H1 (cell line): ENCODE measurements around the gene MSI2. TPM values are rescaled to one million over a fixed set of nuclear protein-coding genes. Genes with fewer than 3 reads are reported as not detected.

Source experiments
- CTCF ChIA-PET: fragments of 300-600 bp; sonication (Branson Sonifier 250); formaldehyde crosslinking; loops from one replicate; lab custom pipeline; 2021; ENCODE audit not compliant: partially characterized antibody; lab: Charles Lee
- POLR2A ChIA-PET: fragments of 300-600 bp; sonication (Branson Sonifier 250); formaldehyde crosslinking; loops from one replicate; lab custom pipeline; 2021; ENCODE audit warnings: inconsistent platforms; ENCODE audit not compliant: partially characterized antibody; lab: Charles Lee
- DNase-seq, 2 experiments: peaks; one replicate each; pipeline versions ENCODE4 v3.0.0 to v3.0.0-alpha.2; 2010 to 2022; ENCODE audit warnings: low spot score in 2 of 2, low read depth in 1 of 2, mixed read lengths in 1 of 2
- FAIRE-seq: peaks from 2 replicates; lab custom pipeline; 2011; peaks lifted over from hg19 to GRCh38; lab: Jason Lieb, UNC
- H2AFZ ChIP-seq: 2 replicates; pipeline ENCODE4 v1.8.1; 2012; ENCODE audit warnings: low read length, inconsistent platforms
- H2AK5ac ChIP-seq: 2 replicates; pipeline ENCODE4 v1.6.1; 2013; ENCODE audit warnings: low read depth, low read length
- H2BK120ac ChIP-seq: replicated peaks from 2 replicates; pipeline ENCODE3; 2013; ENCODE audit warnings: low read depth, low read length, inconsistent platforms
- H2BK12ac ChIP-seq: 2 replicates; pipeline ENCODE4 v1.6.1; 2013; ENCODE audit warnings: low read depth, low read length
- H2BK15ac ChIP-seq: 2 replicates; pipeline ENCODE4 v1.6.1; 2013; ENCODE audit warnings: low read length
- H2BK20ac ChIP-seq: 2 replicates; pipeline ENCODE4 v1.6.1; 2013; ENCODE audit warnings: low read length
- H2BK5ac ChIP-seq: 2 replicates; pipeline ENCODE4 v1.6.1; 2013; ENCODE audit warnings: low read depth, low read length
- H3K14ac ChIP-seq: 2 replicates; pipeline ENCODE4 v1.6.1; 2013; ENCODE audit warnings: inconsistent platforms; ENCODE audit not compliant: insufficient read length
- H3K18ac ChIP-seq: 2 replicates; pipeline ENCODE4 v1.6.1; 2013; ENCODE audit warnings: low read length; ENCODE audit errors: extremely low read depth
- H3K23ac ChIP-seq: 2 replicates; pipeline ENCODE4 v1.6.1; 2013; ENCODE audit warnings: inconsistent platforms; ENCODE audit not compliant: insufficient read length
- H3K23me2 ChIP-seq: 2 replicates; pipeline ENCODE4 v1.6.1; 2013; ENCODE audit warnings: low read depth, low read length
- H3K27ac ChIP-seq: 2 replicates; pipeline ENCODE4 v1.6.1; 2011; ENCODE audit warnings: low read depth, low read length, inconsistent platforms
- H3K27me3 ChIP-seq, 4 experiments: replicated peaks in 1 of 4; 1 replicate in 1 of 4; 2 replicates in 3 of 4; pipeline versions ENCODE4 v1.6.1 to v1.8.1; 2011 to 2013; ENCODE audit warnings: low read length in 3 of 4, mild to moderate bottlenecking in 3 of 4, inconsistent platforms in 2 of 4, mixed read lengths in 2 of 4, moderate library complexity in 1 of 4; ENCODE audit not compliant: control insufficient read depth in 3 of 4, insufficient read depth in 3 of 4; ENCODE audit errors: extremely low read depth in 1 of 4
- H3K36me3 ChIP-seq, 4 experiments: 2 replicates each; pipeline versions ENCODE4 v1.6.1 to v1.8.1; 2011 to 2013; ENCODE audit warnings: mild to moderate bottlenecking in 4 of 4, low read length in 3 of 4, moderate library complexity in 2 of 4, control low read depth in 1 of 4, inconsistent platforms in 1 of 4; ENCODE audit not compliant: insufficient read depth in 4 of 4, control insufficient read depth in 2 of 4
- H3K4ac ChIP-seq: replicated peaks from 2 replicates; pipeline ENCODE3; 2013; ENCODE audit warnings: low read length, low read depth, mixed read lengths, inconsistent platforms; ENCODE audit not compliant: insufficient read length
- H3K4me1 ChIP-seq, 4 experiments: replicated peaks in 1 of 4; 1 replicate in 1 of 4; 2 replicates in 3 of 4; pipeline versions ENCODE4 v1.6.1 to v1.8.1; 2011 to 2013; ENCODE audit warnings: low read length in 3 of 4, inconsistent platforms in 2 of 4, mixed read lengths in 1 of 4; ENCODE audit not compliant: insufficient read depth in 4 of 4, control insufficient read depth in 3 of 4
- H3K4me2 ChIP-seq, 2 experiments: 2 replicates each; pipeline versions ENCODE4 v1.6.1 to v1.8.1; 2011 to 2013; ENCODE audit warnings: low read depth in 2 of 2, low read length in 2 of 2, control low read depth in 1 of 2, inconsistent platforms in 1 of 2, mild to moderate bottlenecking in 1 of 2; ENCODE audit not compliant: insufficient read depth in 1 of 2
- H3K4me3 ChIP-seq, 4 experiments: fragments of 200-600, 300-600 bp in 1 of 4; sonication (generic), shearing (Covaris generic), sonication (Bioruptor Twin) in 1 of 4; 2 replicates each; pipeline versions ENCODE4 v1.5.1 to v1.8.1; 2011 to 2016; ENCODE audit warnings: low read length in 4 of 4, low read depth in 3 of 4, control low read depth in 2 of 4, inconsistent platforms in 2 of 4, mild to moderate bottlenecking in 2 of 4, mixed read lengths in 1 of 4, moderate library complexity in 1 of 4; ENCODE audit not compliant: insufficient read depth in 2 of 4; ENCODE audit errors: extremely low read depth in 1 of 4
- H3K56ac ChIP-seq: replicated peaks from 2 replicates; pipeline ENCODE3; 2013; ENCODE audit warnings: low read depth, mild to moderate bottlenecking, mixed read lengths, low read length, inconsistent platforms; ENCODE audit not compliant: insufficient read length
- H3K79me1 ChIP-seq: 2 replicates; pipeline ENCODE4 v1.6.1; 2013; ENCODE audit warnings: low read depth, low read length, control low read depth
- H3K79me2 ChIP-seq, 2 experiments: 2 replicates each; pipeline versions ENCODE4 v1.6.1 to v1.8.1; 2012 to 2013; ENCODE audit warnings: low read length in 2 of 2, mild to moderate bottlenecking in 2 of 2, inconsistent platforms in 1 of 2; ENCODE audit not compliant: insufficient read depth in 2 of 2, control insufficient read depth in 1 of 2
- H3K9ac ChIP-seq, 4 experiments: replicated peaks in 1 of 4; 1 replicate in 1 of 4; 2 replicates in 3 of 4; pipeline versions ENCODE4 v1.6.1 to v1.8.1; 2011 to 2013; ENCODE audit warnings: low read depth in 3 of 4, low read length in 3 of 4, control low read depth in 2 of 4, mild to moderate bottlenecking in 2 of 4, moderate library complexity in 2 of 4, inconsistent platforms in 1 of 4; ENCODE audit errors: extremely low read depth in 1 of 4
- H3K9me3 ChIP-seq, 2 experiments: 2 replicates each; pipeline versions ENCODE4 v1.6.1 to v1.8.1; 2012 to 2013; ENCODE audit warnings: mild to moderate bottlenecking in 2 of 2, moderate library complexity in 2 of 2, control low read depth in 1 of 2, inconsistent platforms in 1 of 2, low read depth in 1 of 2, low read length in 1 of 2, mixed read lengths in 1 of 2; ENCODE audit not compliant: insufficient read depth in 2 of 2
- H4K20me1 ChIP-seq, 2 experiments: replicated peaks in 1 of 2; 2 replicates each; pipeline versions ENCODE3 to v1.8.1; 2011 to 2013; ENCODE audit warnings: inconsistent platforms in 2 of 2, low read length in 2 of 2, mild to moderate bottlenecking in 1 of 2; ENCODE audit not compliant: insufficient read depth in 2 of 2, control insufficient read depth in 1 of 2
- H4K5ac ChIP-seq: 2 replicates; pipeline ENCODE4 v1.6.1; 2013; ENCODE audit warnings: low read length, low read depth, mixed read lengths, inconsistent platforms; ENCODE audit not compliant: insufficient read length
- H4K8ac ChIP-seq: 2 replicates; pipeline ENCODE4 v1.8.0; 2013; ENCODE audit warnings: mild to moderate bottlenecking, moderate library complexity, low read length, inconsistent platforms; ENCODE audit not compliant: insufficient read depth; ENCODE audit errors: extremely low read depth
- H4K91ac ChIP-seq: replicated peaks from 2 replicates; pipeline ENCODE3; 2013; ENCODE audit warnings: low read length, mixed read lengths, inconsistent platforms; ENCODE audit not compliant: insufficient read length
- KDM5A ChIP-seq: fragments of 200-600 bp; IDR thresholded peaks from 2 replicates; pipeline ENCODE4 v1.7.1; 2012; ENCODE audit warnings: mild to moderate bottlenecking, low read length, inconsistent platforms, mixed read lengths
- WGBS, 2 experiments: shearing (Covaris generic) in 1 of 2; methylation state at CpG; one replicate each; pipeline versions ENCODE4 v1.1.6 to v1.1.7; 2013 to 2015; ENCODE audit warnings: low lambda C conversion rate in 2 of 2, mixed read lengths in 2 of 2, inconsistent platforms in 1 of 2, low coverage in 1 of 2, missing lambda C conversion rate in 1 of 2; ENCODE audit not compliant: insufficient replicate concordance in 2 of 2, insufficient coverage in 1 of 2, insufficient read length in 1 of 2; ENCODE audit errors: extremely low coverage in 1 of 2, missing lambda C conversion rate in 1 of 2; 5-methylcytosine and 5-hydroxymethylcytosine counted together
- polyA plus RNA-seq, 7 experiments: library from polyadenylated mRNA; depleted of rRNA in 3 of 7; stranded (reverse) in 5 of 7; unstranded in 2 of 7; fragments of >200 nt in 5 of 7; fragments of 200-250 nt in 2 of 7; gene quantifications; 1 replicate in 5 of 7; 2 replicates in 1 of 7; 4 replicates in 1 of 7; pipeline versions ENCODE4 v1.2.1 to v1.2.3, GENCODE V29; 2011 to 2013; ENCODE audit warnings: missing spikeins in 2 of 7, mixed read lengths in 2 of 7
- total RNA-seq: library from RNA; stranded (reverse); fragmentation: NEBNext Ultra II Directional; extraction: Animal tissue kit (Norgen Biotek cat#: 25700); gene quantifications from 2 replicates; pipeline ENCODE4 v1.2.1, GENCODE V29; 2021

The MSI2 gene
- total and polyA plus RNA-seq, 2 of the 8 experiments (the other 6 are each of a cell fraction or from before 2014, with no cell fraction given) = 36.7 to 80.6 TPM

- H2BK20ac ChIP-seq = no peak overlapping the region
- peaks cover 0 to 1% of the 10 kb centered on the region in 2 experiments for H4K20me1 ChIP-seq
- H4K8ac ChIP-seq = no peak overlapping the region
- no peak overlapping the region for H3K4me2 ChIP-seq
- no peaks in the 10 kb centered on the region for H3K79me2 ChIP-seq
- no peak overlapping the region for H3K18ac ChIP-seq
- H3K14ac ChIP-seq = no peak overlapping the region
- H3K4me3 ChIP-seq = no peak overlapping the region
- no peak overlapping the region for H3K23ac ChIP-seq
- no peak overlapping the region for H2BK15ac ChIP-seq
- H4K5ac ChIP-seq = no peak overlapping the region
- H3K27ac ChIP-seq = no peak overlapping the region
- no peak overlapping the region for H3K9ac ChIP-seq
- DNase-seq (no peak), FAIRE-seq (no peak)
- no peaks in the 10 kb centered on the region for H3K23me2 ChIP-seq
- no peak overlapping the region for H2AFZ ChIP-seq
- H2BK120ac ChIP-seq = no peak overlapping the region
- no peak overlapping the region for H4K91ac ChIP-seq
- no peak overlapping the region for H2BK5ac ChIP-seq
- TF ChIP-seq KDM5A = no peak
- H3K9me3 ChIP-seq = no peaks in the 10 kb centered on the region
- ChIA-PET CTCF (interaction anchor here (0.6 to 3.0 kb wide), 4 partner anchors 14 to 203 kb away, joined by 3 to 18 read pairs (median 4); no protein-coding TSS in a partner anchor), POLR2A (interaction anchor here (0.6 kb wide), 1 partner anchor 180 kb away, joined by 3 read pairs; no protein-coding TSS in a partner anchor)
- no peak overlapping the region for H3K4ac ChIP-seq
- no peak overlapping the region for H2BK12ac ChIP-seq
- H3K79me1 ChIP-seq = no peaks in the 10 kb centered on the region
- H3K4me1 ChIP-seq = peaks cover 0 to under 1% (median 0%) of the 10 kb centered on the region in 4 experiments; a peak in 2 of 7 replicates
- H3K36me3 ChIP-seq = no peaks in the 10 kb centered on the region
- H3K27me3 ChIP-seq = no peaks in the 10 kb centered on the region
- no peak overlapping the region for H2AK5ac ChIP-seq
- H3K56ac ChIP-seq = no peak overlapping the region
- WGBS, 2 experiments = 84% methylated on average over 4 of the region's 4 CpGs; no CpG with 5 or more reads in 1 of the 2 experiments
Measured at GRCh38 chr17:57228911-57229310, 27.4 kb upstream of the MSI2 start.
